ENCODE data around the gene TSKS.

DNA sequence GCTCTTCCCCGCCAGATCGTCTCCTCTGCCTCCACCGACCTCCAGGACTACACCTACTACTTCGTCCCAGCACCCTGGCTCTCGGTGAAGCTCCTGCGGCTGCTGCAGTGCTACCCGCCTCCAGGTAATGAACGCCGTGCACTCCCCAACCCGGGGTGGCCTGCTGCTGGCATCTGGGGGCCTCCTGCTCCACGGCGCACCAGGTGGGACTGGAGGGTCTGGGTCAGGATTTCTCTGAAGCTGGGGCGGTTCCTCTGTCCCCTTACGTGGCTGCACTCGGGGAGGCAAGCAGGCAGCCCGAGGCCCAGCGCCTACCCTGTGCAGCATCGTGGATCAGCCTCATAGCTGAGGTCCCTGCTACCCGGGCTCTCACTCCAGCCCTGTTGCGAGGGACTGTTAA is 32.5 kb upstream of the TSKS start:
- TF ChIP-seq, protein P1, sequence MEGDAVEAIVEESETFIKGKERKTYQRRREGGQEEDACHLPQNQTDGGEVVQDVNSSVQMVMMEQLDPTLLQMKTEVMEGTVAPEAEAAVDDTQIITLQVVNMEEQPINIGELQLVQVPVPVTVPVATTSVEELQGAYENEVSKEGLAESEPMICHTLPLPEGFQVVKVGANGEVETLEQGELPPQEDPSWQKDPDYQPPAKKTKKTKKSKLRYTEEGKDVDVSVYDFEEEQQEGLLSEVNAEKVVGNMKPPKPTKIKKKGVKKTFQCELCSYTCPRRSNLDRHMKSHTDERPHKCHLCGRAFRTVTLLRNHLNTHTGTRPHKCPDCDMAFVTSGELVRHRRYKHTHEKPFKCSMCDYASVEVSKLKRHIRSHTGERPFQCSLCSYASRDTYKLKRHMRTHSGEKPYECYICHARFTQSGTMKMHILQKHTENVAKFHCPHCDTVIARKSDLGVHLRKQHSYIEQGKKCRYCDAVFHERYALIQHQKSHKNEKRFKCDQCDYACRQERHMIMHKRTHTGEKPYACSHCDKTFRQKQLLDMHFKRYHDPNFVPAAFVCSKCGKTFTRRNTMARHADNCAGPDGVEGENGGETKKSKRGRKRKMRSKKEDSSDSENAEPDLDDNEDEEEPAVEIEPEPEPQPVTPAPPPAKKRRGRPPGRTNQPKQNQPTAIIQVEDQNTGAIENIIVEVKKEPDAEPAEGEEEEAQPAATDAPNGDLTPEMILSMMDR (IDR thresholded peaks at IDR 0.05): no peak
- TF ChIP-seq EZH2phosphoT487 (IDR thresholded peaks at IDR 0.05): no peak
